Epidermal melanocyte (primary cell): ENCODE measurements around the gene MGLL.

Source experiments
- DNase-seq: peaks from one replicate; pipeline ENCODE4 v3.0.0; 2011; ENCODE audit warnings: low spot score; ENCODE audit not compliant: insufficient read length

Gene MGLL

GRCh38 chr3:127678315-127678599, 144.1 kb downstream of the MGLL start:
- no peak for DNase-seq

DNA sequence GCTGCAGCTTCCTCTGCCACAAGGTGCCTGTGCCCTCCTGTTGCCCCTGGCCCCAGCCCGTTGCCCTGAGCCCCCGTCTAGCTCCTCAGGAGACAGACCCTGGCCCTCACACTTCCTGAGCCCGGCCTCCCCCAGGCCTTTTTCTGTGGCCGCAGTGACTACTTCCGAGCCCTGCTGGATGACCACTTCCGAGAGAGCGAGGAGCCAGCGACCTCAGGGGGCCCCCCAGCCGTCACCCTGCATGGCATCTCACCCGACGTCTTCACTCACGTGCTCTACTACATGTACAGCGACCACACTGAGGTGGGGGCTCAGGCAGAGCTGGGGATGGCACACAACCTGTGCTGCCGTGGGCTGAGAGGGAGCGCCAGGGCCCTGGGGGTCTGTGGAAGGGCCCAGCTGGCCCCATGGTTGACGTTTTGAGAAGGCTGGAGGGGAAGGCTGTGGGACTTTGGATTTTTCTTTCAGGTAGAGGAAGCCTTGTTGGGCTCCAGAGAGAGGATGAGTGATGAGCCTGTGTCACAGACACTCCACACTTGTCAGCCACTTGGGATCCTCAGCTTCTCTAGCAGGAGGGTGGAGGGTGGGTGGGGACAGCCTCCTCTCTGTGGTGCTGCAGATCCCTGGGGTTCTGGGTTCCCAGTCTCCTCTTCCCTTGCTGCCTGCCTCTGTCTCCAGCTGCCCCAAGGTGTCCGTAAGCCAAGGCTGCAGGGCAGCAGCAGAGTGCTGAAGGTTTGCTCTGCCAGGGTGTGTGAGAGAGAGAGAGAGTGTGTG, 144.6 kb downstream of the MGLL start:
- DNase-seq: no peak

DNA sequence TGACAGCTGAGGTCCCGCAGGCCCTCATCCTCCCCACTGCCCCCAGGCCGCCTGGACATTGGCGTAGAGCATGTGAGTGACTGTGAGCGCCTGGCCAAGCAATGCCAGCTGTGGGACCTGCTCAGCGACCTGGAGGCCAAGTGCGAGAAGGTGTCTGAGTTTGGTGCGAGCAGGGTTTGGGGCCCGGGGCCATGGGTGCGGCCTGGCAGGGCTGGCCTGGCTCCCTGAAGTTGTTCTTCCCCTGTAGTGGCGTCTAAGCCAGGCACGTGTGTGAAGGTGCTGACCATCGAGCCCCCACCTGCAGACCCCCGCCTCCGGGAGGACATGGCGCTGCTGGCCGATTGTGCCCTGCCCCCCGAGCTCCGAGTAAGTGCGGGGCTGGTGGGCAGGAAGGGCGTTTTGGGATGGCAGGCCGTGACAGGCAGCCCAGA, 145.4 kb downstream of the MGLL start:
- no peak for DNase-seq

DNA sequence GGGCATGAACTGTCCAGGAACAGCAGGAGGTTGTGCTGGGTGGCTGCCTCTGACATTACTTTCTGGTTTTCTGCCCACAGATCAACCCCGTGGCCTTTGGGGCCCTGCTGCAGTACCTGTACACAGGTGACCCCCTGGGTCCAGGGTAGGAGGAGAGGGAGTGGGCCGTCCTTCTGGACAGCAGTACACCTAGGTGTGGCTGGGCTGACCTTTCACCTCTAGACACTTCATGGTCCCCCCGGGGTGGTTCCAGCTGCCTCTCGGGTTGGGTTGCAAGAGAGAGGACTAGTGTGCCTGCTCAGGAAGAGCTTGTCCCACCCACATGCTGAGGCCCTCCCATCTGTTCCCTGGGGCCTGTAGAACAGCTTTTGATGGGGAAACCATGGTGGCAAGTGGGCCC, 145.9 kb downstream of the MGLL start:
- no peak for DNase-seq

- no peak for DNase-seq
These were observed 146.5 kb downstream of the MGLL start for GRCh38 chr3:127675651-127676391.

DNA sequence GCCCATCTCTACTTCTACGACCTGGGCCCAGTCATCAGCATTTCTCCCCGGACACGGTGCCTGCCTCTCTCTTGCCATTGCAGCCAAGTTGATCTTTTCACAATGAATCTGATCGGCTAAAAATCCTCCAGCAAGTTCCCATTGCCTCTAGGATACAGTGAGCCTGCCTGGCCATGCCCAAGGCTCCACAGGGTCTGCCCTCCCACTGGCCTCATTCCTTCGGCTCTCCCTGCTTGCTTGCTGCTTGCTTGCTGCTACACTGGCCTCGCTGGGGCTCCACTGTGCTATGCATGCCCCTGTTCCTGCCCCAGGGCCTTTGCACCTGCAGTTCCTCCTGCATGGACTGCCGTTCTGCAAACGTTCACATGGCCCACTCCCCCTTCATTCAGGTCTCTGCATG, 147.5 kb downstream of the MGLL start:
- no peak for DNase-seq

GRCh38 chr3:127674101-127674721, 148.1 kb downstream of the MGLL start:
- no peak for DNase-seq

DNA sequence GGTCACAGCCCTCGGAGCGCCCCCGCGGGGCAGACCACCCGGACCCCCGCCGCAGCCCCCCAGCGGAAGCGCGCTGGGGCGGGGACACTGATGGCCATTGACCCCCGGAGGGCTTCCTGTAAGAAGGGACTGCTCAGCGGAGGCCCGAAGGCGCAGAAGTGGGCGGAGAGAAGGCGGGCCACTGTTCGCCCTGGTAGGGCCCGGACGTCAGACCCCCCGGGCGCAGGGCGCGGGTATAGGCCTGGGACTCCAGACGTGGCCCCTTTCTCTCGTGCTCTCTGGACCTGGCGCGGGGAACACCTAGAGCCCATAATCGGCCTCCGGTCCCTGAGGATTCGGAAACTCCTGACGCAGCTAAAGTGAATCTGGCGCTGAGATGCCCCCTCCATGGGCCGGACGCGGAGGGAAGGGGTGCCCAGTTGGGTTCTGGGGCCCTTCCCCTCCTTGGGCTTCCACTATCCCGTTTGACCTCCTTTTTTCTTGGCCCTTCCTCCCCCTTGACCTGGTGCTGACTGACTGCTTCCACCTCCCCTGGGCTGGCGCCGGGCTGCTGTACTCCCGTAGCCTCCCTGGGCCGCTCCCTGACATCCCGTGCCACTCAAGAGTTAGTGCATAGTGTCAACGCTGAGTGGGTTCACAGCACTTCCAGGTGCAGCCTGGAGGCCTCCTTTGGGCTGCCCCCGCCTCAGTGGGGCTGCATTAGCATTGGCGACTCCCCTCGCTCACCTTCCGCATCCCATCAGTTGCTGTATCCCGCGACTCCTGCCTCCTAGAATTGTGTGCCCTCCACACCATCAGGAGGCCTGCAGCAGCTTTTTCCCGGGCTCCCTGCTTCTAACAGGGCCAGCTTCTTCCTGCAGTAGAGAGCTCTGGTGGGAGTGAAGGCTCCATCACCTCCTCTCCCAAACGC, 148.9 kb downstream of the MGLL start:
- no peak for DNase-seq

DNA sequence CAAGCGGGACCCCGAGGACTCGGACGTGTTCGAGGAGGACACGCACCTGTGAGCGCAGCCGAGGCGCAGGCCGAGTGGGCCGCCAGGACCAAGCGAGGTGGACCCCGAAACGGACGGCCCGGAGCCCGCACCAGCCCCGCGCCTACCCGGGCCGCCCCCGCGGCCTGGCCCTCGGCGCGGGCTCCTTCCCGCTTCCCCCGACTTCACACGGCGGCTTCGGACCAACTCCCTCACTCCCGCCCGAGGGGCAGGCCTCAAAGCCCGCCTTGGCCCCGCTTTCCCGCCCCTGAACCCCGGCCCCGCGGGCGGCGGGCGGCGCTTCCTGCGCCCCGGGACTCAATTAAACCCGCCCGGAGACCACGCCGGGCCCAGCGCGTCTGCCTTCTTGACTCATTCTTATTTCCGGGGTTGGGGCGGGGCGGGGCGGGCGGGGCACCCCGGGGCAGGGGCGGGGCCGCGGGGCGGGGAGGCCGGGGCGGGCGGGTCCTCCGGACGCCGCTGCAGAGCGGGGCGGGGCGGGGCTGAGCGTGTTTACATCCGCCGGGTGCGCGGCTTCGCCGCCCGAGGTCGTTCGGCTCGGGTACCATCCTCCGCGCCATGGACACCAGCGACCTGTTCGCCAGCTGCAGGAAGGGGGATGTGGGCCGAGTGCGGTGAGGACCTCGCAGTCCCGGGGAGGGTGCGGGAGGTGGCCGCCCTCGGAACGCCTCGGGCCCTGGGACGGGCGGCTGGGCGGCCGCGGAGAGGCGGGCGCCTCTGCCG, 149.7 kb downstream of the MGLL start, which contains the start of gene ABTB1:
ABTB1 (plus strand) TSS at position 524 of the 762 bp plus-strand sequence; CDS start at position 598, 74 bp downstream.
- peak; percentile 87 for DNase-seq

- DNase-seq: no peak
These were observed 150.5 kb downstream of the MGLL start for GRCh38 chr3:127671523-127672428.

DNA sequence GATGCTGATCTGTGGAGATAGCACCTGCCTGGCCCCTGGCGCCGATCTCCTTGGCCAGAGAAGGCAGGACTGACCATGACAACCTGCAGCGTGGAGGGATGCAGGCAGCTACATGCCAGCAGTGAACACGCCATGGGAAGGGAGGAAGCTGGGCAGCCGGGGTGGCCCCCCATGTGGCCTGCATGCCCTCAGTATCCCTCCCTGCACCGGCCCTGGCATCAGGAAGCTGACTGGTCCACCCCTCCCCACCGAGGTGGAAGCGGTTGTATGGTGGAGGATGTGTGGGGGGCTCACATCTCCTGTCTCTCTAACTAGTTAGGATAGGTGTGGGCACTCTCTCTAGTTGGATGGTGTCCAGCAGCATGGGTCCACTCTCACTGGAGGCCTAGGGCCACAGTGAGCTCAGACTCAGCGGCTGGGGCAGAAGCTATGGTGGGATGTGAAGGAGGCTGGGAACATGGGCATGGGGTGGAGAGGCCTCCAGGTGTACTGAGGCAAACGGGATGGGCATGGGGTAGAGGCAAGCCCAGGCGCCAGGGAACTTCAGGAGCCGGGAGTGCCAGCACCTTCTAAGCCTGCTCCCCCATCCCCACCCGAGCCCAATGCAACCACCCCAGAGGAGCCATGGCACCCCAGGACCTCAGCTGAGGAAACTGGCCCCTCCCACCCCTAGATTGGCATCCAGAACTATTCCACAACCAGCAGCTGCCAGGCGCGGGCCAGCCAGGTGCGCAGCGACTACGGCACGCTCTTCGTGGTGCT, 151.4 kb downstream of the MGLL start:
- DNase-seq: no peak

- no peak for DNase-seq
These were observed 152.1 kb downstream of the MGLL start for GRCh38 chr3:127670229-127670559.

- DNase-seq: no peak
These were observed 152.6 kb downstream of the MGLL start for GRCh38 chr3:127669541-127670228.

- DNase-seq: no peak
These were observed 153.4 kb downstream of the MGLL start for GRCh38 chr3:127668906-127669305.

GRCh38 chr3:127667119-127667681, 155.1 kb downstream of the MGLL start:
- DNase-seq: no peak

GRCh38 chr3:127666676-127667075, 155.6 kb downstream of the MGLL start:
- DNase-seq: no peak

- peak; percentile 70 for DNase-seq
These were observed 156.7 kb downstream of the MGLL start for GRCh38 chr3:127665586-127665985.

DNA sequence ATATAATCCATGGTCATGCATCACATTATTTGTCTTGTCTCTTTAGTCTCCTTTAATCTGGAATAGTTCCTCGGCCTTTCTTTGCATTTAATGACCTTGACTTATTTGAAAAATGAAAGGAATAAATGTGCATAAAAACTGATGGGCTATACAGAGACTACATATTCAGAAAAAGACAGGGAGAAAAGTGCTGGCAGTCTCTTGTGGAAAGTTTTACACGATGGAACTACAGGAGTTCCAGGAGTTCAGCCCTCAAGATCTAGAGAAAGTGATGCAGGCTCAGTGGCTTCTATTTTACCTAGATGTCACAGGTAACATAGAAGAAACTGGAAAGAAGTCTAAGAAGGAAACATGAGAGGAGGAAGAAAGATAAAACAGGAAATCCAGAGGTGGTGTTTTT, 157.2 kb downstream of the MGLL start:
- DNase-seq: no peak
